Mammary epithelial cell (primary cell): ENCODE measurements around the gene RFX5.

Source experiments
- EZH2 ChIP-seq: IDR thresholded peaks from 2 replicates; pipeline ENCODE4 v1.6.1; 2012; ENCODE audit warnings: low read length, inconsistent platforms, borderline replicate concordance
- TF ChIP-seq, protein P1 (sequence below), 2 donors: IDR thresholded peaks in 1 of 2; conservative IDR thresholded peaks in 1 of 2; 2 replicates each; pipeline ENCODE4 v1.5.1; 2011 to 2012; ENCODE audit warnings: inconsistent platforms in 2 of 2, low read length in 2 of 2, mild to moderate bottlenecking in 2 of 2, control low read depth in 1 of 2, low read depth in 1 of 2; ENCODE audit not compliant: insufficient read depth in 1 of 2; ENCODE audit errors: extremely low read depth in 1 of 2

DNA sequence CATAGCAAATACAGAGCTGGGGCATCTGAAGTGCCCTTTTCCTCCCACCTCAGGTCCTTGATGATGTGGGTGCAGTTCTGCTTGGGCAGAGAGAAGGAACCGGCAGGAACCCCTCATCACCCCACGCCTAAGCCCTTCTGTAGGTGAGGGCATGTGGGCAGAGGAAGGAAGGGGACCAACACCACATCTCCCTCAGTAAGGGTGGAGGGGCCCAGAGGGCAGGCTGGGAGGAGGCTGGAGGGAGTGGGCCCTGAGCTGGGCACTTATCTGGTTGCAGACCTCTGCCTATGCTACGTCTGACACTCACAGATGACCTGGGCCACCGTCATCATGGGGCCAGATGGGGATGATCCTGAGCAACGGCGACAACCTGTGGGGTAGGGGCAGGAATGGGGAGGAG lies 54.0 kb downstream of the RFX5 start:
- TF ChIP-seq EZH2, result no peak
- TF ChIP-seq, protein P1, sequence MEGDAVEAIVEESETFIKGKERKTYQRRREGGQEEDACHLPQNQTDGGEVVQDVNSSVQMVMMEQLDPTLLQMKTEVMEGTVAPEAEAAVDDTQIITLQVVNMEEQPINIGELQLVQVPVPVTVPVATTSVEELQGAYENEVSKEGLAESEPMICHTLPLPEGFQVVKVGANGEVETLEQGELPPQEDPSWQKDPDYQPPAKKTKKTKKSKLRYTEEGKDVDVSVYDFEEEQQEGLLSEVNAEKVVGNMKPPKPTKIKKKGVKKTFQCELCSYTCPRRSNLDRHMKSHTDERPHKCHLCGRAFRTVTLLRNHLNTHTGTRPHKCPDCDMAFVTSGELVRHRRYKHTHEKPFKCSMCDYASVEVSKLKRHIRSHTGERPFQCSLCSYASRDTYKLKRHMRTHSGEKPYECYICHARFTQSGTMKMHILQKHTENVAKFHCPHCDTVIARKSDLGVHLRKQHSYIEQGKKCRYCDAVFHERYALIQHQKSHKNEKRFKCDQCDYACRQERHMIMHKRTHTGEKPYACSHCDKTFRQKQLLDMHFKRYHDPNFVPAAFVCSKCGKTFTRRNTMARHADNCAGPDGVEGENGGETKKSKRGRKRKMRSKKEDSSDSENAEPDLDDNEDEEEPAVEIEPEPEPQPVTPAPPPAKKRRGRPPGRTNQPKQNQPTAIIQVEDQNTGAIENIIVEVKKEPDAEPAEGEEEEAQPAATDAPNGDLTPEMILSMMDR (conservative IDR thresholded peaks at IDR 0.05 in 1 of 2, IDR thresholded peaks at IDR 0.05 in 1 of 2; ENCODE audit: extremely low read depth in 1 of 2, insufficient read depth in 1 of 2, low read depth in 1 of 2, low read length in 2 of 2), result no peak
